B cell (primary cell): ENCODE results near the gene INO80D.
"Not testable (repeated sequence)": the region's sequence is repeated elsewhere in the genome, so short reads cannot be mapped to it uniquely, and the experiment has no call there.

Experiments used
- EZH2 ChIP-seq: IDR thresholded peaks from 2 replicates; pipeline ENCODE4 v1.6.1; 2012; ENCODE audit warnings: borderline replicate concordance, low read depth, mild to moderate bottlenecking, moderate library complexity, low read length; ENCODE audit not compliant: insufficient read depth, poor library complexity, severe bottlenecking
- TF ChIP-seq, protein P1 (sequence below): fragments of 200-600 bp; IDR thresholded peaks from one replicate; pipeline ENCODE4 v1.8.0; 2022; ENCODE audit warnings: antibody characterized with exemption, mild to moderate bottlenecking

GRCh38 chr2:206122569-206122968 lies 36.6 kb upstream of the INO80D start:
- TF ChIP-seq, protein P1, sequence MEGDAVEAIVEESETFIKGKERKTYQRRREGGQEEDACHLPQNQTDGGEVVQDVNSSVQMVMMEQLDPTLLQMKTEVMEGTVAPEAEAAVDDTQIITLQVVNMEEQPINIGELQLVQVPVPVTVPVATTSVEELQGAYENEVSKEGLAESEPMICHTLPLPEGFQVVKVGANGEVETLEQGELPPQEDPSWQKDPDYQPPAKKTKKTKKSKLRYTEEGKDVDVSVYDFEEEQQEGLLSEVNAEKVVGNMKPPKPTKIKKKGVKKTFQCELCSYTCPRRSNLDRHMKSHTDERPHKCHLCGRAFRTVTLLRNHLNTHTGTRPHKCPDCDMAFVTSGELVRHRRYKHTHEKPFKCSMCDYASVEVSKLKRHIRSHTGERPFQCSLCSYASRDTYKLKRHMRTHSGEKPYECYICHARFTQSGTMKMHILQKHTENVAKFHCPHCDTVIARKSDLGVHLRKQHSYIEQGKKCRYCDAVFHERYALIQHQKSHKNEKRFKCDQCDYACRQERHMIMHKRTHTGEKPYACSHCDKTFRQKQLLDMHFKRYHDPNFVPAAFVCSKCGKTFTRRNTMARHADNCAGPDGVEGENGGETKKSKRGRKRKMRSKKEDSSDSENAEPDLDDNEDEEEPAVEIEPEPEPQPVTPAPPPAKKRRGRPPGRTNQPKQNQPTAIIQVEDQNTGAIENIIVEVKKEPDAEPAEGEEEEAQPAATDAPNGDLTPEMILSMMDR = not testable (repeated sequence)
- TF ChIP-seq EZH2 = not testable (repeated sequence)
